ENCODE results near the gene SAFB. TPM values are rescaled to one million over a fixed set of nuclear protein-coding genes. Genes with fewer than 3 reads are reported as not detected.

The SAFB gene
- total RNA-seq, 4 donors from 2014 or later = 40.5 to 80.1 (median 59.2) TPM

- WGBS, 2 donors = 90% methylated on average over 2 of the region's 7 CpGs; no CpG with 5 or more reads in 1 of the 2 donors
- Histone ChIP-seq H3K4me1 (no peaks in the 10 kb centered on the region), H3K36me3 (peaks cover 19 to 47% (median 30%) of the 10 kb centered on the region in 3 donors), H3K27me3 (no peaks in the 10 kb centered on the region), H3K27ac (no peak overlapping the region), H3K4me3 (no peak overlapping the region), H3K9me3 (no peaks in the 10 kb centered on the region)
- TF ChIP-seq CTCF (IDR thresholded peaks at IDR 0.05) (no peak), POLR2A (IDR thresholded peaks at IDR 0.05) (no peak)
- intact Hi-C loops (cut with DNase I) = no loop called here
- DNase-seq = no peak
These were observed 48.7 kb downstream of the SAFB start for GRCh38 chr19:5671600-5671999.

- Histone ChIP-seq H3K36me3 (peaks cover 13 to 36% (median 17%) of the 10 kb centered on the region in 3 donors), H3K27ac (no peak overlapping the region), H3K4me1 (no peaks in the 10 kb centered on the region), H3K4me3 (no peak overlapping the region), H3K27me3 (no peaks in the 10 kb centered on the region), H3K9me3 (no peaks in the 10 kb centered on the region)
- DNase-seq = no peak
- 89 to 92% methylated on average over 8 to 9 of the region's 13 CpGs for WGBS, 2 donors
- intact Hi-C loops (cut with DNase I) = no loop called here
- no peak for TF ChIP-seq CTCF (IDR thresholded peaks at IDR 0.05)
- TF ChIP-seq POLR2A (IDR thresholded peaks at IDR 0.05) = no peak
These were observed 50.0 kb downstream of the SAFB start for GRCh38 chr19:5672708-5673459.

DNA sequence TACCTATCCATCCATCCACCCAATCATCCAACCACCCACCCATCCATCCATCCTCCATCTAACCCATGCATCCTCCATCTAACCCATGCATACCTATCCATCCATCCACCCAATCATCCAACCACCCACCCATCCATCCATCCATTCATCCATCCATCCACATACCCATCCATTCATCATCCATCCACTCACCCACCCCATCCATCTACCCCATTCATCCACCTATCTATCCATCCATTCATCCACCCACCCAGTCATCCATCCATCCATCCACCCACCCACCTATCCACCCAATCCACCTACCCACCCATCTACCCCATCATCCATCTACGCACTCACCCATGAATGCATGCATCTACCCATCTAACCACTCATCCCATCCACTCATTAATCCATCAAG is 50.9 kb downstream of the SAFB start:
- Histone ChIP-seq H3K9me3 (no peaks in the 10 kb centered on the region), H3K27me3 (no peaks in the 10 kb centered on the region), H3K27ac (no peak overlapping the region), H3K4me3 (no peak overlapping the region), H3K4me1 (peaks cover 0 to 2% (median 0%) of the 10 kb centered on the region in 3 donors), H3K36me3 (peaks cover 9 to 36% (median 10%) of the 10 kb centered on the region in 3 donors)
- intact Hi-C loops (cut with DNase I) = no loop called here
- WGBS, 2 donors = 97 to 100% methylated on average over 1 of the region's 1 CpG
- DNase-seq = no peak
- TF ChIP-seq CTCF (IDR thresholded peaks at IDR 0.05) (no peak), POLR2A (IDR thresholded peaks at IDR 0.05) (no peak)

- 66% methylated on average over 5 of the region's 5 CpGs; no CpG with 5 or more reads in 1 of the 2 donors for WGBS, 2 donors
- intact Hi-C loops (cut with DNase I) = no loop called here
- no peak for DNase-seq
These were observed 51.8 kb downstream of the SAFB start for GRCh38 chr19:5674714-5675113.

More at GRCh38 chr19:5674714-5675113, 51.8 kb downstream of the SAFB start:
- Histone ChIP-seq H3K4me1 (peaks cover 5 to 11% (median 9%) of the 10 kb centered on the region in 3 donors), H3K27me3 (no peaks in the 10 kb centered on the region), H3K9me3 (no peaks in the 10 kb centered on the region), H3K4me3 (no peak overlapping the region), H3K27ac (no peak overlapping the region), H3K36me3 (peaks cover 0 to 28% (median under 1%) of the 10 kb centered on the region in 3 donors)
- TF ChIP-seq POLR2A (IDR thresholded peaks at IDR 0.05) (no peak), CTCF (IDR thresholded peaks at IDR 0.05) (no peak)

All from esophagus squamous epithelium (tissue), 5 donors.